Bronchial epithelial cell (primary cell): ENCODE results near the gene THSD4. TPM values are rescaled to one million over a fixed set of nuclear protein-coding genes. Genes with fewer than 3 reads are reported as not detected.

Experiments
- DNase-seq: peaks from one replicate; pipeline ENCODE4 v3.0.0-alpha.2; 2010; ENCODE audit warnings: low read depth
- FAIRE-seq: peaks from 2 replicates; lab custom pipeline; 2011; peaks lifted over from hg19 to GRCh38; lab: Jason Lieb, UNC
- H3K27me3 ChIP-seq: 2 replicates; pipeline ENCODE4 v1.5.1; 2011; ENCODE audit warnings: low read length; ENCODE audit not compliant: control insufficient read depth, insufficient read depth
- H3K36me3 ChIP-seq: 2 replicates; pipeline ENCODE4 v1.5.1; 2011; ENCODE audit warnings: low read length; ENCODE audit not compliant: control insufficient read depth, insufficient read depth
- H3K4me3 ChIP-seq: 2 replicates; pipeline ENCODE4 v1.5.1; 2011; ENCODE audit warnings: mild to moderate bottlenecking, low read depth, low read length, control low read depth
- total RNA-seq: library from RNA; depleted of rRNA; stranded (reverse); fragments of >200 nt; gene quantifications from 2 replicates; pipeline ENCODE4 v1.2.1, GENCODE V29; 2014
- TF ChIP-seq, protein P1 (sequence below): IDR thresholded peaks from 2 replicates; pipeline ENCODE4 v1.5.1; 2011; ENCODE audit warnings: mild to moderate bottlenecking, moderate library complexity, low read length, control low read depth, inconsistent platforms; ENCODE audit not compliant: insufficient read depth, severe bottlenecking

THSD4 gene
- total RNA-seq, 1 donor from 2014 or later: 14.5 TPM

DNA sequence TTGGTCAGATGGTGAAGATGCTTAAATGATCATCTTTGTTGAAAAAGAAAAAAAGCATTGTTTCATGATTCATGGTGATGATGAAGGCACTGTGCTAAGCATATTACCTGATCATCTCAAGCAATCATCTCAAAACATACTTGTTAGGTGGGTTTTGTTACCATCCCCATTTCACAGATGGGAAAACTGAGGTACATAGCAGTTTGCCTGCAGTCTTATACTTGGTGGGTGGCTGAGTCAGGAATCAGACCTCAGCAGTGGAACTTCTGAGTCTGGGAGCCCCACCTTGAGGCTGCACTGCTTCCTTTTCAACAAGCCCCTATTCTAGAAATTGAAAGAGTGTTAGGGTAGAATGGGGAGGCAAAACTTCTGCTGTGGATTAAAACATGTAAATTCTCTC lies 341.1 kb downstream of the THSD4 start:
- DNase-seq: no peak
- H3K27me3 ChIP-seq: no peaks in the 10 kb centered on the region
- H3K4me3 ChIP-seq: no peak overlapping the region
- TF ChIP-seq, protein P1, sequence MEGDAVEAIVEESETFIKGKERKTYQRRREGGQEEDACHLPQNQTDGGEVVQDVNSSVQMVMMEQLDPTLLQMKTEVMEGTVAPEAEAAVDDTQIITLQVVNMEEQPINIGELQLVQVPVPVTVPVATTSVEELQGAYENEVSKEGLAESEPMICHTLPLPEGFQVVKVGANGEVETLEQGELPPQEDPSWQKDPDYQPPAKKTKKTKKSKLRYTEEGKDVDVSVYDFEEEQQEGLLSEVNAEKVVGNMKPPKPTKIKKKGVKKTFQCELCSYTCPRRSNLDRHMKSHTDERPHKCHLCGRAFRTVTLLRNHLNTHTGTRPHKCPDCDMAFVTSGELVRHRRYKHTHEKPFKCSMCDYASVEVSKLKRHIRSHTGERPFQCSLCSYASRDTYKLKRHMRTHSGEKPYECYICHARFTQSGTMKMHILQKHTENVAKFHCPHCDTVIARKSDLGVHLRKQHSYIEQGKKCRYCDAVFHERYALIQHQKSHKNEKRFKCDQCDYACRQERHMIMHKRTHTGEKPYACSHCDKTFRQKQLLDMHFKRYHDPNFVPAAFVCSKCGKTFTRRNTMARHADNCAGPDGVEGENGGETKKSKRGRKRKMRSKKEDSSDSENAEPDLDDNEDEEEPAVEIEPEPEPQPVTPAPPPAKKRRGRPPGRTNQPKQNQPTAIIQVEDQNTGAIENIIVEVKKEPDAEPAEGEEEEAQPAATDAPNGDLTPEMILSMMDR: no peak
- H3K36me3 ChIP-seq: no peaks in the 10 kb centered on the region
- no peak for FAIRE-seq

DNA sequence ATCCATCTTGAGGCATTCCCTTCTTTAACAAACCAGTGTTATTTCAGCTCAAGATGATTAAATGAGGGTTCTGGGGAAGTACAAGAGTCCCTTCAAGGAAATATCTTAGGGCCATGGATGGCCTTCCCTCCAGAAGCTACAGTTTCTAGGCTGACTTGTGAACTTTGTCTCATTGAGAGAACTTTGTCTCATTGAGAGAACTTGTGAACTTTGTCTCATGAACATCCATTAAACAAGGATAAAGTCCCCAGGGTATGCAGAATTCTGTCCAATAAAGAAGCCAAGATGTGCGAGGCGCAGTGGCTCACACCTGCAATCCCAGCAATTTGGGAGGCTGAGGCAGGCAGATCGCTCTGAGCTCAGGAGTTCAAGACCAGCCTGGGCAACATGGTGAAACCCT lies 341.5 kb downstream of the THSD4 start:
- TF ChIP-seq, protein P1: no peak
- DNase-seq: no peak
- Histone ChIP-seq H3K4me3 (no peak overlapping the region), H3K36me3 (no peaks in the 10 kb centered on the region), H3K27me3 (no peaks in the 10 kb centered on the region)
- FAIRE-seq: no peak

- Histone ChIP-seq H3K36me3 (no peaks in the 10 kb centered on the region), H3K4me3 (no peak overlapping the region), H3K27me3 (no peaks in the 10 kb centered on the region)
- TF ChIP-seq, protein P1: no peak
- DNase-seq (no peak), FAIRE-seq (no peak)
Observed at GRCh38 chr15:71458089-71458660, 342.9 kb downstream of the THSD4 start.

DNA sequence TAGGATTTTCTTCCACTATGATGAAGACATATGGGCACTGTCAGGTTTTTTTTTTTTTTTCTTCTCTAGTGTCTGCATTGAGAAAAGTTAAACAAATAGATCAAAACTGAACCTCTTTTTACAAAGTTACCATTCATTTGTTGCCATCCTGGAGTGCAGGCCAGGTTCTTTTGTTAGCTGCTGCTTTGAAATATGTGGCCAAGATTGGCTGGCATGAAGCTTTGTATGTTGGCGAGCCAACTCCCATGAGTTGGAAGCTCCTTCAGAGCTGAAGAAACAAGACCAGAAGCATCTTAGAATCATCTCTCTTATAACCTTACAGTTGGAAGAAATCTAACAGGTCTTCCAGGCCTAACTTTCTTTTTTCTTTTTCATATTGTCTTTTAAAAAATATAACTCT lies 346.5 kb downstream of the THSD4 start:
- no peaks in the 10 kb centered on the region for H3K27me3 ChIP-seq
- DNase-seq (no peak), FAIRE-seq (no peak)
- TF ChIP-seq, protein P1: no peak
- no peak overlapping the region for H3K4me3 ChIP-seq
- no peaks in the 10 kb centered on the region for H3K36me3 ChIP-seq

GRCh38 chr15:71462638-71463037 lies 347.4 kb downstream of the THSD4 start:
- Histone ChIP-seq H3K36me3 (no peaks in the 10 kb centered on the region), H3K27me3 (no peaks in the 10 kb centered on the region), H3K4me3 (no peak overlapping the region)
- DNase-seq (no peak), FAIRE-seq (no peak)
- TF ChIP-seq, protein P1: no peak

GRCh38 chr15:71463156-71463665 lies 347.9 kb downstream of the THSD4 start:
- TF ChIP-seq, protein P1: no peak
- Histone ChIP-seq H3K4me3 (no peak overlapping the region), H3K36me3 (no peaks in the 10 kb centered on the region), H3K27me3 (no peaks in the 10 kb centered on the region)
- DNase-seq (no peak), FAIRE-seq (no peak)
